Activated naive CD4-positive, alpha-beta T cell treated with anti-CD3 and anti-CD28 coated beads for 36 hours (primary cell): Measurements from ENCODE around the gene NTSR1. TPM values are rescaled to one million over a fixed set of nuclear protein-coding genes. Genes with fewer than 3 reads are reported as not detected.

Experiments used
- CTCF ChIA-PET: fragments of 350-600 bp; sonication (Branson Sonifier 250); formaldehyde crosslinking; loops from one replicate; lab custom pipeline; 2021; ENCODE audit warnings: antibody characterized with exemption; lab: Charles Lee
- DNase-seq: peaks from one replicate; pipeline ENCODE4 v3.0.0-alpha.2; 2020
- H3K27ac Mint-ChIP-seq: one replicate; pipeline ENCODE4 v1.8.0; 2021; ENCODE audit warnings: mild to moderate bottlenecking, mixed read lengths
- H3K27me3 Mint-ChIP-seq: one replicate; pipeline ENCODE4 v1.8.0; 2021; ENCODE audit warnings: low read depth, mixed read lengths
- H3K36me3 Mint-ChIP-seq: one replicate; pipeline ENCODE4 v1.8.0; 2021; ENCODE audit warnings: low read depth, mixed read lengths
- H3K4me1 Mint-ChIP-seq: one replicate; pipeline ENCODE4 v1.8.0; 2021; ENCODE audit warnings: low read depth, mixed read lengths
- H3K4me3 Mint-ChIP-seq: one replicate; pipeline ENCODE4 v1.8.0; 2021; ENCODE audit warnings: mild to moderate bottlenecking, moderate library complexity, mixed read lengths
- H3K9me3 Mint-ChIP-seq: one replicate; pipeline ENCODE4 v1.8.0; 2021; ENCODE audit warnings: mixed read lengths
- intact Hi-C: fragments of 100-400 bp; cut with micrococcal nuclease; formaldehyde crosslinking; loops from one replicate; pipeline ENCODE4 v1.15.1; 2023
- total RNA-seq, 2 experiments: library from RNA; stranded (reverse); gene quantifications; one replicate each; pipeline ENCODE4 v1.2.3, GENCODE V29; 2021

The NTSR1 gene
- total RNA-seq, 2 experiments from 2014 or later: not detected

DNA sequence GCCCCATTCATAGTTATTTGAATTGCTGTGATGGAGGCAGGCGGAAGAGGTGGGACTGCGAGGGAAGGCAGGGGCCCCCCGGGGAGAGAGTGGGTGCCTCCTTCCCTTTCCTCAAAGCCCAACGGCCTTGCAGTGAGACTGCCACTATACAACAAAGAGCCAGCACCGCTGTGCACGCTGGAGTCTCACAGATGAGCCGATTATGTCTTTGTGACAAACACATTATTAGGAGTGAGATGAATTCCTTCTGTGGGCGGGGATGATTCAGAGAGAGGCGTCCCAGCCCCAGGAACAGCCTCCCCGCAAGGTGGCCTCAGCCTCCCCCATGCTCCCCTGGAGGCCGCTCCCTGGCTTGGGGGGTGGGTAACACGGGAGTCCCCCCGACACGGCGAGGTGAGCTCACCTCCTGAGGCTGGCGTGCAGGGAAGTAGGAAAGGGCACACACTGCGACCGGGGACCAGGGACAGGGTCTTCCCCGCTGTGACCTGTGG lies 26.7 kb downstream of the NTSR1 start:
- H3K4me3 Mint-ChIP-seq: no peak overlapping the region
- CTCF ChIA-PET: interaction anchor here (0.6 kb wide), 1 partner anchor 198 kb away, joined by 3 read pairs; no protein-coding TSS in a partner anchor
- peaks cover 11% of the 10 kb centered on the region for H3K4me1 Mint-ChIP-seq
- intact Hi-C loops: no loop called here
- no peak for DNase-seq
- H3K36me3 Mint-ChIP-seq: no peaks in the 10 kb centered on the region
- no peak overlapping the region for H3K27ac Mint-ChIP-seq
- no peaks in the 10 kb centered on the region for H3K9me3 Mint-ChIP-seq
- H3K27me3 Mint-ChIP-seq: no peaks in the 10 kb centered on the region

DNA sequence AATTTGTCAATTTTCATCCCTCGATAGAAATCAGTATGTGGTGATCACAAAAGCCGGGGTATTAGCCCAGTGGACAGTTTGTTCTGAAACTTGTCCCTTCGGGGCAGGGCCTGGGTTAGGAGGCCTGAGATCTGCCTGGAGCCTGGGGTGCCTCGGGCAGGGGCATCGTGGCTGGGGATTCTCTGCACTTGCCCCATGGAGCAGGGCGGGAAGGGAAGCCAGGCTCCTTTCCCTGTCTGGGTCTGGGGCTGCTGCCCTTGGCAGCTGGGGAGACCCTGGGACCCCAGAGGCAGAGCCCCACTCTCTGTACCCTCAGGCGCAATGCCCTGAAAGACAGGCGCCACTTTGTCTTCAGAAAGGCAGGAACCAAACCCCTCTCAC lies 27.4 kb downstream of the NTSR1 start:
- no peaks in the 10 kb centered on the region for H3K27me3 Mint-ChIP-seq
- CTCF ChIA-PET: no interaction called here
- DNase-seq: no peak
- H3K4me1 Mint-ChIP-seq: peaks cover 15% of the 10 kb centered on the region
- no peak overlapping the region for H3K4me3 Mint-ChIP-seq
- intact Hi-C loops: no loop called here
- no peaks in the 10 kb centered on the region for H3K36me3 Mint-ChIP-seq
- H3K9me3 Mint-ChIP-seq: no peaks in the 10 kb centered on the region
- no peak overlapping the region for H3K27ac Mint-ChIP-seq

DNA sequence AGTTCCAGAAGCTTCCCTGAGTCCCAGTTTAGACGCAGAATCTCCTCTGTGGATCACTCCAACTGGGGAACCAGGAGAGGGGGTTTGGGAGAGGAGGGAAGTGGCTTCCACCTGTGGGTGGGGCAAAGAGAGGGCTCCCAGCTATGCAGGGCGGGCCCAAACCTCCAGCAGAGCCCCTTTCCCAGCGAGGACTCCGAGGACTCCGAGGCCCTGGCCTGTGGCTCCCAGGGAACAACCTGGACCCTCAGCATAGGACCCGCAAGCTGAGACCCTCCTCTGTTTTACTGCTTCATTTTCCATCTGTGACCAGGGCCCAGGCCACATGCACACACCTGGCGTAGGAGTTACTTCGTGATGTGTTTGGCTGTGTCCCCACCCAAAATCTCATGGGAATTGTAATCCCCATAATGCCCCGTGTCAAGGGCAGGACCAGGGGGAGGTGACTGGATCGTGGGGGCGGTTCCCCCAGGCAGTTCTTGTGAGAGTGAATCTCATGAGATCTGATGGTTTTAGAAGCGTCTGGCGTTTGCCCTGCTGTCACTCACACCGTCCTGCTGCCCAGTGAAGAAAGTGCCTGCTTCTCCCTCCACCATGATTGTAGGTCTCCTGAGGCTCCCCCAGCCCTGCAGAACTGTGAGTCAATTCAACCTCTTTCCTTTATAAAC lies 27.9 kb downstream of the NTSR1 start:
- CTCF ChIA-PET: no interaction called here
- no peaks in the 10 kb centered on the region for H3K27me3 Mint-ChIP-seq

DNA sequence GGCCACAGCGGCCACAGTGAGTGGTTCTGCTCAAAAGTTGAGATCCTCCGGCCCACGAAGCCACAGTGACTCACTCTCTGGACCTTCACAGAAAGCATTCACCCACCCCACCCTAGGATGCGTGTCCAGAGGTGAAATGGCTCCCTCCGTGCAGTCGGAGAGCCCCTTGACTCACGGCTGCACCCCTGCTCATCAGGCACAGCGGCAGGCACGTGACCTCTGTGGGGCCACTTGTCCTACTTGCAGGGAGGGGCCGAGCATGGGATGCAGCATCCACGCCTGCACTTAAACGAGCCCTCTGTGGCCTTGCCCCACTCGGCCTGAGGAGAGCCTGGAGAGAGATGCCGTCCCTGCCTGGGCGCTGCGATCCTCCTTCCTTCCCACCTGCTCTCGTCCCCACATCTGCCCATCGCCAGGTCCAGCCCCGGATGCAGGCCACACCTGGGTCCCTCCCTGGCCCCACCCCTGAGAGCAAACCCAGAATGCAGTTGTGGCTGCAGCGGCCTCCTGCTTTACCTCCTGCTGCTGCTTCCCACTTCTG lies 28.7 kb downstream of the NTSR1 start:
- DNase-seq: no peak
- H3K9me3 Mint-ChIP-seq: no peaks in the 10 kb centered on the region
- H3K4me1 Mint-ChIP-seq: peaks cover 23% of the 10 kb centered on the region
- CTCF ChIA-PET: no interaction called here
- intact Hi-C loops: no loop called here
- H3K27ac Mint-ChIP-seq: no peak overlapping the region
- no peak overlapping the region for H3K4me3 Mint-ChIP-seq
- no peaks in the 10 kb centered on the region for H3K36me3 Mint-ChIP-seq
- no peaks in the 10 kb centered on the region for H3K27me3 Mint-ChIP-seq

More for the DNA sequence above, 27.9 kb downstream of the NTSR1 start:
- peaks cover 18% of the 10 kb centered on the region for H3K4me1 Mint-ChIP-seq
- no peak overlapping the region for H3K27ac Mint-ChIP-seq
- H3K4me3 Mint-ChIP-seq: no peak overlapping the region
- no peak for DNase-seq
- intact Hi-C loops: no loop called here
- no peaks in the 10 kb centered on the region for H3K9me3 Mint-ChIP-seq
- H3K36me3 Mint-ChIP-seq: no peaks in the 10 kb centered on the region

DNA sequence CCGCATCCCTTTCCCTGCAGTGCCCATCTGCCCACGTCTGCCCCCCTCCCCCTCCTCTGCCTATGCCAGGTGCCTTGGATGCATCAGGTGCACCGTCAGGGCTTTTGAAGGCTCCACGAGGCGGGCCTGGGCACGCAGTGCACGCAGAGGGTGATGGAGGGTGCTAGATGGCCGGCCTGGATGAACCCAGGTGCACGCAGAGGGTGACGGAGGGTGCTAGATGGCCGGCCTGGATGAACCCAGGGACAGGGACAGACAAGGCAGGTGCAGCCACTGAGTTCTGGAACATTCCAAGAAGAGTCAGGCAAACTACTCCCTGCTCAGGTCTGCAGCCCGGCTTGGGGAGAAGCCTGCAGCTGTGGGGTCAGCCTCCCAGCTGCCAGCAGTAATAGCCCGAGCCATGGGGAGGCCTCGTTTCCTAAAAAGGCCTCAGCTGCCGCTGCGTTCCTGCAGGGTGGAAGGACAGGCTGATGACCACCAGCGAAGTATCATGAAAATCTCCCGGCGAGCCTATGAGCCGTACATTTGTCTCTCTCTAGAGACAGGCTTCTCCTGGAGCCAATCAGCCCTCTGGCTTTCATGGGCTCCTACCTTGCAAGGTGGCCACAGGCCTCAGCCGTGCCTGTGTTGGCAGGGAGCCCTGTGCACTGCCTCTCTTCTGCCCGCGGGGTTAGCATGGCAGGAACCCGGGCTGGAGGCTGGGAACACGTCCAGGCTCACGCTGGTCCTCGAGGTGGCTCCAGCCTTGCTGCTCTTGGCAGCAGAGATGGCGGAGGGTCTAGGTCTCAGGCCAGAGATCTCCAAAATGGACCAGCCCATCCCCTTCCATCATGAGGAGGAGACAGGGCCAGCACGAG lies 29.6 kb downstream of the NTSR1 start:
- Mint-ChIP-seq H3K27ac (no peak overlapping the region), H3K4me1 (peaks cover 23% of the 10 kb centered on the region), H3K9me3 (no peaks in the 10 kb centered on the region), H3K27me3 (no peaks in the 10 kb centered on the region), H3K36me3 (no peaks in the 10 kb centered on the region), H3K4me3 (no peak overlapping the region)
- CTCF ChIA-PET: no interaction called here
- no peak for DNase-seq
- intact Hi-C loops: no loop called here

DNA sequence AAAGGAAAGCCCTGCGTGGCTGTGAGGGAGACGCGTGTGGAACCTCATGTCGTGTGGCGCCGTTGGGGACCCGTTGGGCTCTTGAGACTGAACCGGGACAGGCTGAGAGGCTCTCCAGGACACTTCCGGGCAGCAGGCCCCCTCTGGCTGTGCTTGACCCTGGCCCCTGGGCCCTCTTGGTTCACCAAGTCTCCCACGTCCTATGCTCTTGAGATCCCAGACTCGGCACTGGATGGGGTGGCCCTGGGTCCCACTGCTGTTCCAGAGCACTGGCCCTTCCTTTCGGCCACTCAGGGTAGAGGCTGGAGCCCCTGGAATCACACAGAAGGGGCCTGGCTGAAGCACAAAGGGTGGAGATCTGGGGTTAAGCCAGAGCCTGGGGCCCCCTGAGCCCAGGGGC lies 30.4 kb downstream of the NTSR1 start:
- Mint-ChIP-seq H3K27ac (no peak overlapping the region), H3K27me3 (no peaks in the 10 kb centered on the region), H3K4me1 (peaks cover 23% of the 10 kb centered on the region), H3K36me3 (no peaks in the 10 kb centered on the region), H3K4me3 (no peak overlapping the region), H3K9me3 (no peaks in the 10 kb centered on the region)
- intact Hi-C loops: no loop called here
- no peak for DNase-seq
- CTCF ChIA-PET: no interaction called here

DNA sequence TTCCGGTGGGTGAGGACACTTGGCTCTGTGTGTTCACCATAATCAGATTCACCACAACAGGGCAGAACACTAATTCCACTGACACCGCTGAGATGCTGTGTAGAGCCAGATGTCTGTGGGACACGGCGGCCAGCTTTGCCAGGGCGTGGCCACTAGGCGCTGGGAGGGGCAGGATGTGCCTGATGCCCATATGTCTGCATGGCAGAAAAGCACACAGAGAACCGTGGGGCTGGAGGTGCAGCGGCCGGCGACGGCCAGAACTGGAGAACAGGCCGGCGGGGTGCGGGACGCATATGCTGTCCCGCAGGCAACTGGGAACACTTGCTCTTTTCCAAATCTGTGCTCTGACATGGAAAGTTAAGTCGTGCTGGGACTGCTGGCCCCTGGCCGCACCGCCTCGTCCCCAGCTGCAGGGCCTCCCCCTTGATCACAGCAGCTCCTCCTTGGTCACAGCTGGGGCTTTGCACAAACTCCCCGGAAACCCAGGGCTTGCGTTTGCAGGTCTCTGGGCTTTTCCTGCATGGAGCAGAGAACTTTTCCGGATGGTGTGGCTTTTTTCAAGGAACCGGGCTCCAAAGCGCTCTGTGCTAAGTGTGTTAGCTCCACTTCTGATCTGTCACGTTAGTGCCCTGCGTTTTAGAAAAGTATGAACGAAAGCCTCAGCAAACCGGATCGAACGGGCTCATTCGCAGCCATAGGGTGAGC lies 31.1 kb downstream of the NTSR1 start:
- Mint-ChIP-seq H3K4me3 (peak overlapping the region; percentile 38), H3K36me3 (no peaks in the 10 kb centered on the region), H3K27ac (peak overlapping the region; percentile 47), H3K9me3 (no peaks in the 10 kb centered on the region), H3K4me1 (peaks cover 23% of the 10 kb centered on the region), H3K27me3 (no peaks in the 10 kb centered on the region)
- CTCF ChIA-PET: interaction anchor here (0.6 to 1.1 kb wide), 3 partner anchors 20 to 137 kb away, joined by 3 to 5 read pairs (median 4); no protein-coding TSS in a partner anchor
- DNase-seq: peak; percentile 27
- intact Hi-C loops: loop anchor here (1.0 to 2.0 kb wide), 5 partner anchors 18 to 237 kb away; partner anchors contain the start of gene SLCO4A1

DNA sequence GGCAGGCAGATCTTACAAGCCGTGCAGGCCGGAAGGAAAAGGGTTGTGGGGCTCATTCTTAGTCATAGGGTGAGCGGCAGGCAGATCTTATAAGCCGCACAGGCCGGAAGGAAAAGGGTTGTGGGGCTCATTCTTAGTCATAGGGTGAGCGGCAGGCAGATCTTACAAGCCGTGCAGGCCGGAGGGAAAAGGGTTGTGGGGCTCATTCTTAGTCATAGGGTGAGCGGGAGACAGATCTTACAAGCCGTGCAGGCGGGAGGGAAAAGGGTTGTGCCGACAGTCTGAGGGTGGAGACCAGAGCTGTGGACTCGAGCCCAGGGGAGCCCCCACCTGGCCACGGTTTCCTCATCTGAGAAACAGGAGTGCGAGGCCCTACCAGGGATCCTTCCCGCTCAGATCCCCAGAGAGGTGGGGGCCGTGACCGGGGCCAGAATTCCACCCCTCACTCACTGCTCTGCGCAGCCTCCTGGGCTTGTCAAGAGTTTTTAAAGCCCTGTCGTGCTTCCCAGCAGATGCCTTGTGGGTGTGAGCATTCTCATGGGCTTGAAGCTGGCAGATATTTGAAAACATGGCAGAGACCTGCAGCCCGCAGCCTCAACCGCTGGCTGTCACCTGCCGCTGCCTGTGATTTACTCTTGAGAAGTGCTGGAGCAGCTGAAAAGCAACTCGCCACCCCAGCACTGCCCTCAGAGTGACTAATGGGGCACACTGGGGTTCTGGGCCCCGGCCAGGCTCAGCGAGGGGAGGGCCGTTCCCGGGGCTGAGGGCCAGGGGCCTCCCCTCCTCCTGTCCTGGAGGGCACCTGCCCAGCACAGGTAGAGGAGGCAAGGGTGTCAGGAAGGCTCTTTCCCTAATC lies 31.9 kb downstream of the NTSR1 start:
- CTCF ChIA-PET: interaction anchor here (0.6 to 1.5 kb wide), 4 partner anchors 21 to 138 kb away, joined by 3 to 5 read pairs (median 4); no protein-coding TSS in a partner anchor
- Mint-ChIP-seq H3K9me3 (no peaks in the 10 kb centered on the region), H3K27me3 (no peaks in the 10 kb centered on the region), H3K4me1 (peaks cover 28% of the 10 kb centered on the region), H3K4me3 (peak overlapping the region; percentile 38), H3K36me3 (no peaks in the 10 kb centered on the region), H3K27ac (peak overlapping the region; percentile 47)
- peak; percentile 86 for DNase-seq
- intact Hi-C loops: loop anchor here (1.0 to 2.0 kb wide), 5 partner anchors 19 to 238 kb away; partner anchors contain the start of gene SLCO4A1

DNA sequence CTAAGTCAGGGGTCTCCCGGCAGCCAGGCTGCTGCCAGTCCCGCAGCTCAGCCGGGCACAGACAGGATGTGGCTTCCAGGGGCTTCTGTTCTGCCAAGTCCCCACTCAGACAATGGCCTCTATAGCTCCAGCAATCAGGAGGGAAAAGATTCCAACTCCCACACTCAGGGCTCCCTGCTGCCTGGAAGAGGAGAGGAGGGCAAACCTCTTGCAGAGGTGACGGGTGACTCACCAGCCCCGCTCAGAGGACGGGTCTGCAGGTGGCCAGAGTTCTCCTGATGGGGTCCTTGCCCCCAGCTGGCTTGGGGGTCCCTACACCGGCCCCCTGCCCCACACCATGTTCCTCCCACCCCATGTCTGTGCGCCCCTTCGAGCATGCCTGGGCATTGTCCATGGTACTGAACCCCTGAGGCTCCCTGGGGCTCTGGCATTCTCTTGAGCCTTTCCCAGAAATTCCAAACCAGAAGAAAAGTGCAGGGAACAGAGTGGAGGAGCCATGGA lies 32.6 kb downstream of the NTSR1 start:
- Mint-ChIP-seq H3K36me3 (no peaks in the 10 kb centered on the region), H3K9me3 (no peaks in the 10 kb centered on the region), H3K27ac (no peak overlapping the region), H3K27me3 (peaks cover under 1% of the 10 kb centered on the region), H3K4me3 (no peak overlapping the region), H3K4me1 (peaks cover 28% of the 10 kb centered on the region)
- CTCF ChIA-PET: interaction anchor here (1.5 kb wide), 1 partner anchor 51 kb away, joined by 3 read pairs; no protein-coding TSS in a partner anchor
- intact Hi-C loops: loop anchor here (2.0 kb wide), 1 partner anchor 98 kb away; the partner anchor contains the start of gene SLCO4A1
- DNase-seq: peak; percentile 7

DNA sequence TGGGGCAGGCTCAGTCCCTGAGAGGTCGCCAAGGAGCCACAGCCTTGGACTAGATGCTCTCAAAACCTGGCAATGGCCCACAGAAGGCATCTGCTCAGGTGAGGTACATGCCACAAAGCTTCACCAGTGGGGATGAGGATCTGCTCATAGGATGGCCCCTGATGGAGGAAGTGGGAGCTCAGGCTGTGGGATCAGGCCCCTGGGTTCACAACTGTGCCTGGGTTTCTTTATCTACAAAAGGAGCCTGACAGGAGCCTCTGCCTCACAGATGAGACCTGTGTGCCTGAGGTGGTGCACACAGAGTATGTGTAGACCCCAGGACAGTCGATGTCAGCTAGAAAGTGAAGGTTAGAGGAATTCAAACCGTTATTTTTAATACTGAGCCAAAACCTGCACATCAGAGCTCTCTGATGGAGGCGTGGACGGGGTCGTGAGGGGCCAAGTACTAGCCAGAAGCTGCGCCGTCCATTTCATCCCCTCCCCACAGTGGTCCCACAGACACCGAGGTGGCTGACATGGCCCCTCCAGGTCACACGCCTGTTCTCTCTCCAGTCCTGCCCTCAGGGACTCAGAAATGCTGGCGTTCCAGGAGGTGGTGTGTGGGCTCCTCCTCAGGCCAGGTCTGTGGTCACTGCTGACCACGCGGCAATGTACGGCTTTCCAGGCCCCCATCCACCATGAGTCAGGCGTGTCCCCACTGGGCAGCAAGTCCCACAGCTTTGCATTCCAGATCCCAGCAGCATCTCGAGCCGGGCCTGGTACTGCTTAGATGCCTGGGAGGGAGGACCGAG lies 33.3 kb downstream of the NTSR1 start:
- Mint-ChIP-seq H3K27me3 (peaks cover 3% of the 10 kb centered on the region), H3K27ac (no peak overlapping the region), H3K36me3 (no peaks in the 10 kb centered on the region), H3K4me1 (peaks cover 28% of the 10 kb centered on the region), H3K4me3 (no peak overlapping the region), H3K9me3 (no peaks in the 10 kb centered on the region)
- CTCF ChIA-PET: interaction anchor here (0.8 to 1.5 kb wide), 2 partner anchors 19 to 50 kb away, joined by 3 read pairs; no protein-coding TSS in a partner anchor
- intact Hi-C loops: loop anchor here (2.0 kb wide), 1 partner anchor 99 kb away; the partner anchor contains the start of gene SLCO4A1
- no peak for DNase-seq
